HCT116 (cell line): Measurements from ENCODE around the gene TIE1. TPM values are rescaled to one million over a fixed set of nuclear protein-coding genes. Genes with fewer than 3 reads are reported as not detected.
A peak's percentile ranks its signal among the peaks of the same experiment; 100 is the strongest.

Experiments
- ATAC-seq: fragments of 200-7000 bp; cut with Tn5 transposase; 2 replicates; pipeline ENCODE4 v1.9.1; 2020; ENCODE audit warnings: mild to moderate bottlenecking, moderate library complexity
- BruUV-seq: library from RNA; stranded (reverse); fragments of 400-500 nt; replicated peaks from 2 replicates; lab custom pipeline; 2021; lab: Mats Ljungman, UMichigan
- CTCF ChIA-PET: fragments of 300-600 bp; sonication (Branson Sonifier 250); formaldehyde crosslinking; loops from one replicate; lab custom pipeline; 2021; ENCODE audit warnings: antibody characterized with exemption; lab: Charles Lee
- POLR2A ChIA-PET: fragments of 300-600, 350-600 bp; sonication (Branson Sonifier 250); formaldehyde crosslinking; loops from one replicate; lab custom pipeline; 2021; ENCODE audit warnings: antibody characterized with exemption; lab: Charles Lee
- RAD21 ChIA-PET, 2 experiments: fragments of 300-600 bp; sonication (Branson Sonifier 250); formaldehyde crosslinking; loops; one replicate each; lab custom pipeline; 2023; ENCODE audit warnings: low total read pairs in 2 of 2; ENCODE audit not compliant: uncharacterized antibody in 2 of 2, unreplicated experiment in 2 of 2, low non-redundant PET in 1 of 2; lab: Charles Lee
- DNase-seq: peaks from one replicate; pipeline ENCODE4 v3.0.0-alpha.2; 2010; ENCODE audit warnings: low read depth, low spot score
- H2AFZ ChIP-seq: fragments of 200-600 bp; shearing (Covaris generic), sonication (generic); 2 replicates; pipeline ENCODE4 v1.6.1; 2017; ENCODE audit warnings: low read depth, mixed run types, mixed read lengths, antibody characterized with exemption, low read length; ENCODE audit not compliant: poor library complexity, severe bottlenecking
- H3K27ac ChIP-seq: 2 replicates; pipeline ENCODE4 v1.5.1; 2012; ENCODE audit warnings: low read depth, low read length
- H3K27me3 ChIP-seq: fragments of 200-600 bp; sonication (generic); 2 replicates; pipeline ENCODE4 v1.6.1; 2016; ENCODE audit warnings: mixed run types, low read length, mixed read lengths; ENCODE audit not compliant: insufficient read depth
- H3K36me3 ChIP-seq, 2 experiments: fragments of 200-500 bp in 1 of 2; fragments of 200-600 bp in 1 of 2; sonication (Bioruptor generic) in 1 of 2; sonication (generic) in 1 of 2; 2 replicates each; pipeline versions ENCODE4 v1.5.1 to v1.6.1; 2014 to 2016; ENCODE audit warnings: low read length in 2 of 2, inconsistent platforms in 1 of 2, mixed read lengths in 1 of 2, mixed run types in 1 of 2; ENCODE audit not compliant: insufficient read depth in 2 of 2, control insufficient read depth in 1 of 2
- H3K4me1 ChIP-seq, 2 experiments: fragments of 200-600 bp in 1 of 2; sonication (generic) in 1 of 2; 2 replicates each; pipeline versions ENCODE4 v1.5.1 to v1.6.1; 2012 to 2017; ENCODE audit warnings: low read length in 2 of 2, inconsistent platforms in 1 of 2, mild to moderate bottlenecking in 1 of 2, mixed read lengths in 1 of 2, mixed run types in 1 of 2, moderate library complexity in 1 of 2; ENCODE audit not compliant: insufficient read depth in 2 of 2, control insufficient read depth in 1 of 2
- H3K4me2 ChIP-seq: fragments of 200-600 bp; sonication (generic); 2 replicates; pipeline ENCODE4 v1.6.1; 2017; ENCODE audit warnings: mixed run types, low read length, mixed read lengths
- H3K4me3 ChIP-seq, 2 experiments: fragments of 200-600 bp in 1 of 2; sonication (generic) in 1 of 2; replicated peaks in 1 of 2; 2 replicates each; pipeline ENCODE4 v1.5.1; 2011 to 2016; ENCODE audit warnings: low read length in 2 of 2, control low read depth in 1 of 2, low read depth in 1 of 2, mild to moderate bottlenecking in 1 of 2, mixed read lengths in 1 of 2, mixed run types in 1 of 2
- H3K79me2 ChIP-seq: fragments of 200-600 bp; sonication (generic); 2 replicates; pipeline ENCODE4 v1.6.1; 2017; ENCODE audit warnings: mild to moderate bottlenecking, mixed run types, low read length, moderate library complexity, mixed read lengths; ENCODE audit not compliant: insufficient read depth
- H3K9ac ChIP-seq: fragments of 200-600 bp; sonication (generic); 2 replicates; pipeline ENCODE4 v1.6.1; 2016; ENCODE audit warnings: low read length, mixed read lengths
- H3K9me2 ChIP-seq: fragments of 200-600 bp; sonication (generic), shearing (Covaris generic); 2 replicates; pipeline ENCODE4 v1.6.1; 2017; ENCODE audit warnings: mixed run types, mild to moderate bottlenecking, moderate library complexity; ENCODE audit not compliant: insufficient read depth
- H3K9me3 ChIP-seq, 2 experiments: fragments of 200-500 bp in 1 of 2; fragments of 200-600 bp in 1 of 2; sonication (Bioruptor generic) in 1 of 2; sonication (generic) in 1 of 2; 2 replicates each; pipeline ENCODE4 v1.6.1; 2014 to 2017; ENCODE audit warnings: low read length in 2 of 2, mixed read lengths in 2 of 2, inconsistent platforms in 1 of 2, low read depth in 1 of 2, mild to moderate bottlenecking in 1 of 2, mixed run types in 1 of 2, moderate library complexity in 1 of 2; ENCODE audit not compliant: control insufficient read depth in 1 of 2, insufficient read depth in 1 of 2
- H4K20me1 ChIP-seq: fragments of 200-600 bp; sonication (generic), shearing (Covaris generic); 2 replicates; pipeline ENCODE4 v1.6.1; 2017; ENCODE audit warnings: mixed run types, mild to moderate bottlenecking, moderate library complexity; ENCODE audit not compliant: insufficient read depth
- CTCF ChIP-seq, 3 experiments: fragments of 200-600 bp in 1 of 3; sonication (generic) in 1 of 3; IDR thresholded peaks in 2 of 3; conservative IDR thresholded peaks in 1 of 3; 2 replicates each; pipeline ENCODE4 v1.5.1; 2012 to 2017; ENCODE audit warnings: low read depth in 2 of 3, low read length in 2 of 3, antibody characterized with exemption in 1 of 3, borderline replicate concordance in 1 of 3, control low read depth in 1 of 3, mild to moderate bottlenecking in 1 of 3, mixed read lengths in 1 of 3, mixed run types in 1 of 3, moderate library complexity in 1 of 3; ENCODE audit not compliant: insufficient read depth in 1 of 3
- EGR1 ChIP-seq: IDR thresholded peaks from 2 replicates; pipeline ENCODE4 v1.6.1; 2012; ENCODE audit warnings: low read depth
- EZH2phosphoT487 ChIP-seq: fragments of 200-600 bp; IDR thresholded peaks from 2 replicates; pipeline ENCODE4 v1.6.1; 2018; ENCODE audit warnings: antibody characterized with exemption, borderline replicate concordance
- FOSL1 ChIP-seq: IDR thresholded peaks from 2 replicates; pipeline ENCODE4 v1.6.1; 2012; ENCODE audit warnings: low read depth
- POLR2AphosphoS5 ChIP-seq: IDR thresholded peaks from 2 replicates; pipeline ENCODE4 v1.6.1; 2011; ENCODE audit warnings: mild to moderate bottlenecking, low read depth, low read length, moderate library complexity
- SRF ChIP-seq: IDR thresholded peaks from 2 replicates; pipeline ENCODE4 v1.6.1; 2012; ENCODE audit warnings: low read depth
- TCF7L2 ChIP-seq: IDR thresholded peaks from 2 replicates; pipeline ENCODE4 v1.7.0; 2011; ENCODE audit warnings: borderline replicate concordance, inconsistent platforms; ENCODE audit not compliant: insufficient read depth, insufficient read length; ENCODE audit errors: extremely low read depth
- ZFX ChIP-seq: fragments of 450-650 bp; IDR thresholded peaks from 2 replicates; pipeline ENCODE4 v1.6.1; 2017
- intact Hi-C: fragments of 100-400 bp; cut with micrococcal nuclease; formaldehyde crosslinking; loops from 2 replicates; pipeline ENCODE4 v1.10.0; 2022
- total RNA-seq: library from RNA; stranded (reverse); gene quantifications from one replicate; pipeline ENCODE4 v1.2.1, GENCODE V29; 2021; ENCODE audit not compliant: unreplicated experiment
- TF ChIP-seq, protein P1 (sequence below): IDR thresholded peaks from 2 replicates; pipeline ENCODE4 v1.6.1; 2012
- TF ChIP-seq, protein P2 (sequence below): IDR thresholded peaks from 2 replicates; pipeline ENCODE4 v1.6.1; 2012

The TIE1 gene
- total RNA-seq, 1 experiment from 2014 or later, result not detected

DNA sequence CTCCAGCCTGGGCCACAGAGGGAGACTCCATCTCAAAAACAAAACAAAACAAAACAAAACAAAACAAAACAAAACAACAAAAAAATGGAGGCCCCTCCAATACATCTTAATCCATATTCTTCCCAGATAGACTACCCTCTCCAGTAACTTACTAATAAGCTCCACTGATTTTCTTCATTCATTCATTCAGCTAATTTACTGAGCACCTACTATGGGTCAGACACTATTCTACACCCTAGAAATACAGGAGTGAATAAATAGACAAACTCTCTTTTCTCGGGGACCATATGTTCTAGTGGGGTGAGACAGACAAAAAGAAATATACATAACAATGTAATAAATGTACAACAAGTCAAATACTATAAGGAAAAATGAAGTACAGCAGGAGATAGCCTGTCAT is 50.2 kb downstream of the TIE1 start (continued):
- TF ChIP-seq, protein P1, sequence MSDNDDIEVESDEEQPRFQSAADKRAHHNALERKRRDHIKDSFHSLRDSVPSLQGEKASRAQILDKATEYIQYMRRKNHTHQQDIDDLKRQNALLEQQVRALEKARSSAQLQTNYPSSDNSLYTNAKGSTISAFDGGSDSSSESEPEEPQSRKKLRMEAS, result no peak
- TF ChIP-seq FOSL1 (no peak), EZH2phosphoT487 (no peak), SRF (no peak), ZFX (no peak)

- no peak for ATAC-seq
Observed at GRCh38 chr1:43351421-43352350, 50.9 kb downstream of the TIE1 start.

More at GRCh38 chr1:43351421-43352350, 50.9 kb downstream of the TIE1 start:
- Histone ChIP-seq H3K27me3 (no peaks in the 10 kb centered on the region), H3K4me1 (peaks cover 17 to 38% of the 10 kb centered on the region in 2 experiments), H3K4me2 (no peak overlapping the region), H3K9ac (no peak overlapping the region), H4K20me1 (no peaks in the 10 kb centered on the region), H3K9me2 (no peaks in the 10 kb centered on the region), H2AFZ (no peak overlapping the region), H3K27ac (no peak overlapping the region), H3K79me2 (no peaks in the 10 kb centered on the region), H3K36me3 (no peaks in the 10 kb centered on the region), H3K9me3 (no peaks in the 10 kb centered on the region), H3K4me3 (no peak overlapping the region)
- intact Hi-C loops, result no loop called here
- ChIA-PET POLR2A (no interaction called here), RAD21 (no interaction called here), CTCF (no interaction called here)
- no peak for DNase-seq
- no peak for TF ChIP-seq CTCF (IDR thresholded peaks at IDR 0.05 in 2 of 3, conservative IDR thresholded peaks at IDR 0.05 in 1 of 3; ENCODE audit: borderline replicate concordance in 1 of 3, insufficient read depth in 1 of 3, low read depth in 2 of 3, low read length in 2 of 3)
- TF ChIP-seq, protein P2, sequence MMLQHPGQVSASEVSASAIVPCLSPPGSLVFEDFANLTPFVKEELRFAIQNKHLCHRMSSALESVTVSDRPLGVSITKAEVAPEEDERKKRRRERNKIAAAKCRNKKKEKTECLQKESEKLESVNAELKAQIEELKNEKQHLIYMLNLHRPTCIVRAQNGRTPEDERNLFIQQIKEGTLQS, result no peak
- no peak for TF ChIP-seq EGR1
- 0 out of 2 replicates have a peak, but pooled peaks have one; percentile 14 for TF ChIP-seq POLR2AphosphoS5
- no peak for TF ChIP-seq TCF7L2
- BruUV-seq, result no TSS peak
